Dermis blood vessel endothelial cell (primary cell): ENCODE data around the gene REPS1. TPM values are rescaled to one million over a fixed set of nuclear protein-coding genes. Genes with fewer than 3 reads are reported as not detected.
A peak's percentile ranks its signal among the peaks of the same experiment; 100 is the strongest.
"Not testable (repeated sequence)": the region's sequence is repeated elsewhere in the genome, so short reads cannot be mapped to it uniquely, and the experiment has no call there.

Source experiments
- DNase-seq: peaks from one replicate; pipeline ENCODE4 v3.0.0; 2010
- total RNA-seq: library from RNA; depleted of rRNA; stranded (reverse); fragments of >200 nt; gene quantifications from 2 replicates; pipeline ENCODE4 v1.2.3, GENCODE V29; 2014

The REPS1 gene
- total RNA-seq, 1 donor from 2014 or later, result 25.4 TPM

- DNase-seq, result peak; percentile 37
These were observed 17.9 kb downstream of the REPS1 start for GRCh38 chr6:138970159-138970558.

- DNase-seq, result no peak
These were observed 21.2 kb downstream of the REPS1 start for GRCh38 chr6:138966870-138967269.

- DNase-seq, result no peak
These were observed 22.1 kb downstream of the REPS1 start for GRCh38 chr6:138965971-138966370.

DNA sequence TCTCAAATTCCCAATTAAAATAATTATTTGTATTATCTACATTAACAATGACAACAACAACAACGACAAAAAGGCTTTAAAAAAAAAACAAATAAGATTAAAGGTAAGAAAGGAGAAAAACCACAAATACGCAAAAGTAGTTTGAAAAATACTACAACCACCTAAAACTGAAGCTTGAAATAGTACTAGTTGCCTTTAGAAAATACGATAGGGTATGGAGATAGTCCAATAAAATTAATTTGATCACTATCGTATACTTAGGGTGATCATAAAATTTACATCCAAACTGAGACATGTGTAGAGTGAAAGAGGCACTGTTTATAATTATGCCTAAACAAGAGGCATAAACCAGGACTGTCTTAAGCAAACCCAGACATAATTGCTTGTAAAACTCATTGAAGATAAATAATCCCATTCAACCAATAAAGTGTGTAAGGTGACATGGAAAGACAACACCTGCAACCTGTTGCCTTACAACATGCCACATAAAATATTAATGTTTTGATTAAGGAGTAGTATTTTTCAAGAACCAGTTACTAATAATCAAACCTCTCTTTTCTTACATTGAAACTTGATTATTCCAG lies 22.7 kb downstream of the REPS1 start:
- DNase-seq, result no peak

DNA sequence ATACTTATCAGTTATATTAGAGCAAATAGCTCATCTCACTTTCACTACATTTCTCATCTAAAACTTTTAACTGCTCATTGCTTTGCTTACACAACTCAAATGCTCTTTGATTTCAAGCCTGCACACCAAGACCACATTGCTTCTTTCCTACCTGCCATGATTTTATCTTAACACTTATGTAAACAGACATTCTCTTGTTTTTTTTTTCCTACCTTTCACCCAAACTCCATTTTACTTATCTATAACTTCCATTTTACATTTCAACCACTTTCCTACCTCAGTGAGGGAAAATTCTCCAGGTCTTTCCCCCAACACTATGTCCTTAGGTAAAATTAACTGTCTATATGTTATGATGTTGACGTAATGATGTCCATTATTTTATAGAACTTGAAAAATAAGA lies 24.0 kb downstream of the REPS1 start:
- no peak for DNase-seq

DNA sequence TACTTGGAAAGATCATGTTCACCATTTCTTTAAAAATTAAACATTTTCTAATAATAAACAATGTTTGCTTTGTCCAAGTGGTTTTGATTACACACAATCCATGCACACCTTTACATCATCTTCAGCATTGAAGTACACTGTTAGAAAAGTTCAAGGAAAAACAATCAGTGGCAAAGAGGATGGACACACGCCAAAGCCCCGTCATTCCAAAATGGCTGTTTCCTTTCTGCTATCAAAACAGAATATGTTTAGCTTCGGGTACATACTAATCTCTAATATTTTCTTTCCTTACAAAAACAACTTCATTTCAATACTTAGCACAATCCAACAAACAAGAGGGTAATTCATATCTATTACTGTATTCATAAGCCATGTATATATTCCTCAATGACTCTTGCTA lies 24.5 kb downstream of the REPS1 start:
- DNase-seq, result peak; percentile 66

DNA sequence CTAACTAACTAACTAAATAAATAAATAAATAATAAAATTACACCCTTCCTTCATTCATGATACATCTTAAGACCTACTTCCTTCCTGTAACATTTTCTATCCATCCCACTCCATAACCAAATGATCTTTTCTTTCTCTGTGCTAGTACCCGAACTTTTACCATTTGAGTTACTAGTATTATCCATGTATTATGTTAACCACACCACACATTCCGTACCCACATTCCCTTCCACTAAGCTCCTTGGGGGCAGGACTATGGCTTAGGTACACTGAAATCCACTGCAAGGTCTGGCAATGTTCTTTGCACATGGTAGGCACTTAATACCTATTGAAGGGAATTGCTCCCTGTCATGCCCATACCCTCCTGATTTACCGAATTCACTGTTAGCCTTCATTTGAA lies 24.9 kb downstream of the REPS1 start:
- DNase-seq, result no peak

GRCh38 chr6:138959521-138959920 lies 28.5 kb downstream of the REPS1 start:
- DNase-seq, result no peak

DNA sequence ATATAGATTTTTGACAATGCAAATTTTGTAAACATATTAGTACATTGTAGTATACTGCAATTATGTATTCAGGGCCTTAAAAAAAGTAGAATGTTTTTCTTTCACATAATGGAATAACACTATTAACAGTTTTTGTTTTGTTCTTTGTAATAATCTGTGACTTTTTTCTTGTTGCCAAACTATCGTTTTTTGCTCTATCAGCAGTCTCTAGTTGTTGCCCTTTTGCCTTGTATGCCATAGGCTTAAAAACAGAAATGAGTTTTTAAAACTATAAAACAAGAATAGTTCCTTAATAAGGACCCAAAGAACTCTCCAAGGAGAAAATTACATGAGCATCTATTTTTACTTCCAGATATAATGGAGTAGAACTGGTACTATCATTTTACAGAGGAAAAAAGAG lies 29.5 kb downstream of the REPS1 start:
- DNase-seq, result no peak

GRCh38 chr6:138957903-138958302 lies 30.1 kb downstream of the REPS1 start:
- peak; percentile 29 for DNase-seq

GRCh38 chr6:138957484-138957883 lies 30.6 kb downstream of the REPS1 start:
- peak; percentile 36 for DNase-seq

DNA sequence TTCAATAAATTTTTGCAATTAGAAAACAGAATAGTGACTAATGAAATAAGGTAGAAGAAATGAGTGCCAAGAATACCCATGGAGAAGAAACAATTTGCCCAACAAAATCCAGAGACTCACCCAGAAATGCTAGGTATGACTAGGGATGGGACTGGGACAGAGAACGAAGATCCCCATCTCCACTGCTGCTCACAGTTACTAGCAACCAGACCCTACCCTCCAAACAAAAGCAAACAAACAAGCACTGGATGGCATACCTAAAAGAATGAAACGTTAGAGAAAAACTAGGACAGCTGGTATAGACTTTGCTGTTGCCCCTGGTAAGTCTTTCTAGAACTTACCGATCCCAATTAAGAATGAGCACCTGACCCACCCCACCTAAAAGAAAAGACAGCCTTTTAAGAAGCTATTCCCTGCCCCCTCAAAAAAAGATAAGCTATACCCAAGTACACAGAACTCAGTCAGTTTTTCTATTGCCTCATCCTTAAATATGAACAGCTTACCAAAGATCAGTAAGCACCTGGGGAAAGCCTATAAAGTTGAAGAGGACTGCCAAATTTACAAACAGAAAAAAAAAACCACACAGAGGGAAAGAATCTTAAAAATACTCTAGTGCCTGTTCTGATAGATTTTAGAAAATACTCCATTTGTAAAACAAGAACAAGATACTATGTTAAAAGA lies 31.7 kb downstream of the REPS1 start:
- DNase-seq, result no peak

DNA sequence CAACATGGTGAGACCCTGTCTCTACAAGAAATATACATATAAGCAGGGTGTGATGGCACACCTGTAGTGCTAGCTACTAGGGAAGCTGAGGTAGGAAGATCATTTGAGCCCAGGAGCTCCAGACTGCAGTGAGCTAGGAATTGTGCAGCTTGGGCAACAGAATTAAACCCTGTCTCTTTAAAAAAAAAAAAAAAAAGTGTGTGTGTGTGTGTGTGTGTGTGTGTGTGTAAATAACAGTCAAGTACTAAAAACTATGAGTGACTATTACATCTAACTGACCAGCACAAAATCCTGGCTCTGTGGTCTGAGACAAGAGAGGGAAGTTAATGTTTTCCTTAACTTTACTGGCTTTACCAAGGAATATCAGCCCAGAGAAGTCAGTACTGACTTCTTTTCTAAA lies 32.8 kb downstream of the REPS1 start:
- no peak for DNase-seq

DNA sequence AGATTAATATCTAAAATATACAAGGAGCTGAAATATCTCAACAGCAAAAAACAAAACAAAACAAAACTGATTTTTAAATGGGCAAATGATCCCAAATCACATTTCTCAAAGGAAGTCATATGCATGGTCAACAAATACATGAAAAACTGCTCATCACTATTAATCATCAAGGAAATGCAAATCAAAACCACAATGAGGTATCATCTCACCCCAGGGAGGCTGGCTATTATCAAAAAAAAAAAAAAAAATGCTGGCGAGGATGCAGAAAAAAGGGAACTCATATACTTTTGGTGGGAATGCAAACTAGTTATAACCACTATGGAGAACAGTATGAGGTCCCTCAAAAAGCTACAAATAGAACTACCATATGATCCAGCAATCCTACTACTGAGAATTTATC lies 34.6 kb downstream of the REPS1 start:
- no peak for DNase-seq

DNA sequence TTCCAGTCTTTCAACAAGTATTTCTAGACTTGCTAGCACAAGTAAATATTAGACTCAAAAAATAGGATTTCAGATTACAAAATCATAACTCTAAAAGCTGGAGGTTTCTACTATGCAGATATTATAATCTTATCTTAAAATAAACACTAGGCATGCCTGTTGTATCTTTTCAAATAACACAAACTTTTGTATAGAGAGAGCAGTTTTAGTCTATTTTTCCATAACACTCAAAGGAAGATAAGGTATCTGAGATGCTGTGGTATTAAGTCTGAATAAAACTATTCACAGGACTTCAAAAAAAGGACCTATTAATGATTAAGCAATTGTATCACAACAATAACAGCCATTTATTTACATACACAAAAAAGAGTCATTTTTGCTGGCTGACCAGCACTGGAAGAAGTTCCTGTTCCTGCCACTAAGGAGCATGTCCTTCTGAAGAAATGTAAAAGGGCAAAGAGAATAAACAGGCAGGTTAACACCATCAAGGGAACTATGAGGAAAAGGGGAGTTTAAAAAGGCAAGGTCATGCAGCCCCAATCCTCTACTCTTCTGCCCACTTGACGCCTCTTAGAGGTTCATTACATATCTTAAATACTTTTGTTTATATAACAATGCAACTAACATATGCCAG lies 39.4 kb downstream of the REPS1 start:
- no peak for DNase-seq

- DNase-seq, result no peak
These were observed 40.0 kb downstream of the REPS1 start for GRCh38 chr6:138948004-138948403.

- no peak for DNase-seq
These were observed 42.7 kb downstream of the REPS1 start for GRCh38 chr6:138945354-138945753.

GRCh38 chr6:138944412-138944811 lies 43.6 kb downstream of the REPS1 start:
- DNase-seq, result peak; percentile 40

DNA sequence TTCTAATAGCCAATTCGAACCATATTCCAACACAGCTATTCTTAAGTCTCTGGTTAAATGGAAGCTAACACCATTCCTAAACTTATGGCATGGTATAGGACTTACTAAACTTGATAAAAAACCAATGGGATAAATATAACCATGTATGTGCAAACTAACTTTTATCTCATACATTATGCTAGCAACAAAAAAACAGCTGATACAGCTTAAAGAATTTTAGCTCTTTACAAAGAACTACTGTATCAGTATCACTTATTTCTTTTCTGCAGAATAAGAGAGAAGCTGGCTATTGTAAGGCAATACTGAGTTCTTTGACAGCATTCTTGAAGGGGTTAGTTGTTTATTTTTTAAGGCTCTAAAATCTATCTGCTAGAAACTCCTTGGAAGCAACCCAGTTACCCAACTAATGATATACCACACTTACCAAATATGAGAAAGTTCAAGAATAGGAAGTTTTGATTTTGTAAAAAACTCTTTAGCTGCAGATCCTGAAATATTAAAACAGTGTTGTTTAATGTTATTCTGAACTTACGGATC lies 44.9 kb downstream of the REPS1 start:
- no peak for DNase-seq

GRCh38 chr6:138936873-138937272 lies 51.2 kb downstream of the REPS1 start:
- DNase-seq, result not testable (repeated sequence)

- DNase-seq, result no peak
These were observed 56.4 kb downstream of the REPS1 start for GRCh38 chr6:138931660-138932059.

- no peak for DNase-seq
These were observed 61.5 kb downstream of the REPS1 start for GRCh38 chr6:138926579-138926978.

- no peak for DNase-seq
These were observed 62.2 kb downstream of the REPS1 start for GRCh38 chr6:138925806-138926205.

- DNase-seq, result no peak
These were observed 64.5 kb downstream of the REPS1 start for GRCh38 chr6:138923561-138923960.
